SK-N-MC (cell line): ENCODE results near the gene CCL26.

ENCODE experiments used
- EZH2 ChIP-seq: fragments of 200-600 bp; sonication (generic); IDR thresholded peaks from one replicate; pipeline ENCODE4 v1.6.1; 2017; ENCODE audit warnings: antibody characterized with exemption
- FOXP2 ChIP-seq: optimal IDR thresholded peaks from 2 replicates; pipeline ENCODE3; 2011; ENCODE audit warnings: mild to moderate bottlenecking, moderate library complexity; ENCODE audit not compliant: insufficient read depth; ENCODE audit errors: extremely low read length, control extremely low read depth
- POLR2AphosphoS5 ChIP-seq: IDR thresholded peaks from 2 replicates; pipeline ENCODE4 v1.6.1; 2012; ENCODE audit warnings: mild to moderate bottlenecking, low read depth, low read length, borderline replicate concordance

DNA sequence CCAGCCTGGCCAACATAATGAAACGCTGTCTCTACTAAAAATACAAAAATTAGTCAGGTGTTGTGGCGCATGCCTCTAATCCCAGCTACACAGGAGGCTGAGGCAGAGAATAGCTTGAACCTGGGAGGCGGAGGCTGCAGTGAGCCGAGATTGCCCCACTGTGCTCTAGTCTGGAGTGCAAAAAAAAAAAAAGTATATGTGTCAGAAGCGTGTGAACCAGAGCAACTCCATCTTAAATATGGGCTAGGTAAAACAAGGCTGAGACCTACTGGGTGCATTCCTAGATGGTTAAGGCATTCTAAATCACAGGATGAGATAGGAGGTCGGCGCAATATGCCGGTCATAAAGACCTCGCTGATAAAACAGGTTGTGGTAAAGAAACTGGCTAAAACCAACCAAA, 35.4 kb upstream of the CCL26 start:
- TF ChIP-seq EZH2 (no peak), POLR2AphosphoS5 (no peak), FOXP2 (no peak)
